HepG2 (cell line): ENCODE results near the gene ZNF341. TPM values are rescaled to one million over a fixed set of nuclear protein-coding genes. Genes with fewer than 3 reads are reported as not detected.

Source experiments
- AHDC1 ChIP-seq: sonication (generic); formaldehyde crosslinking; IDR thresholded peaks from 2 replicates; pipeline ENCODE4 v1.5.1; 2020; ENCODE audit warnings: mild to moderate bottlenecking, missing genetic modification reagents, borderline replicate concordance
- CREB3 ChIP-seq: sonication (generic); formaldehyde crosslinking; IDR thresholded peaks from 2 replicates; pipeline ENCODE4 v1.5.0; 2020; ENCODE audit warnings: missing genetic modification reagents
- FOXK2 ChIP-seq: fragments of 450-650 bp; IDR thresholded peaks from 2 replicates; pipeline ENCODE4 v1.6.1; 2016
- GATAD2A ChIP-seq: IDR thresholded peaks from 2 replicates; pipeline ENCODE4 v1.6.1; 2016
- HCFC1 ChIP-seq: fragments of 150-350 bp; IDR thresholded peaks from 2 replicates; pipeline ENCODE4 v1.6.1; 2014; ENCODE audit warnings: low read depth, low read length
- KAT8 ChIP-seq: IDR thresholded peaks from 2 replicates; pipeline ENCODE4 v1.6.1; 2016; ENCODE audit warnings: missing genetic modification reagents, missing compliant biosample characterization
- MAX ChIP-seq: IDR thresholded peaks from 2 replicates; pipeline ENCODE4 v1.6.1; 2012; ENCODE audit warnings: inconsistent platforms
- PPARG ChIP-seq: conservative IDR thresholded peaks from 2 replicates; pipeline ENCODE4 v1.6.1; 2016; ENCODE audit warnings: missing biosample characterization, missing genetic modification reagents
- PRPF4 ChIP-seq: fragments of 200-400 bp; formaldehyde crosslinking; IDR thresholded peaks from 2 replicates; pipeline ENCODE4 v1.6.1; 2016; ENCODE audit warnings: low read length, low read depth; ENCODE audit not compliant: poor library complexity, severe bottlenecking
- SMYD3 ChIP-seq: sonication (generic); formaldehyde crosslinking; IDR thresholded peaks from 2 replicates; pipeline ENCODE4 v1.8.1; 2023; ENCODE audit warnings: mild to moderate bottlenecking, missing genetic modification reagents
- SOX6 ChIP-seq, 2 experiments: fragments of 450-650 bp in 1 of 2; sonication (generic) in 1 of 2; formaldehyde crosslinking in 1 of 2; IDR thresholded peaks; 2 replicates each; pipeline versions ENCODE4 v1.4.0 to v1.6.1; 2017 to 2020; ENCODE audit warnings: antibody characterized with exemption in 1 of 2, mild to moderate bottlenecking in 1 of 2, missing genetic modification reagents in 1 of 2
- TBX3 ChIP-seq: fragments of 450-650 bp; IDR thresholded peaks from 2 replicates; pipeline ENCODE4 v1.6.1; 2017; ENCODE audit warnings: antibody characterized with exemption, mild to moderate bottlenecking, inconsistent platforms, borderline replicate concordance
- ZFX ChIP-seq: sonication (generic); formaldehyde crosslinking; IDR thresholded peaks from 2 replicates; pipeline ENCODE4 v1.4.0; 2020; ENCODE audit warnings: mild to moderate bottlenecking, low read depth, missing genetic modification reagents, moderate library complexity
- ZNF230 ChIP-seq: sonication (generic); formaldehyde crosslinking; IDR thresholded peaks from 2 replicates; pipeline ENCODE4 v1.4.0; 2020; ENCODE audit warnings: mild to moderate bottlenecking, missing genetic modification reagents
- ZNF33B ChIP-seq: sonication (generic); formaldehyde crosslinking; IDR thresholded peaks from 2 replicates; pipeline ENCODE4 v1.5.1; 2020; ENCODE audit warnings: mild to moderate bottlenecking, missing genetic modification reagents
- ZNF616 ChIP-seq: sonication (generic); formaldehyde crosslinking; IDR thresholded peaks from 2 replicates; pipeline ENCODE4 v1.5.0; 2020; ENCODE audit warnings: low read depth, mild to moderate bottlenecking, missing genetic modification reagents
- ZNF761 ChIP-seq: sonication (generic); formaldehyde crosslinking; conservative IDR thresholded peaks from 2 replicates; pipeline ENCODE4 v1.4.0; 2020; ENCODE audit warnings: mild to moderate bottlenecking, missing genetic modification reagents
- polyA plus RNA-seq, 8 experiments: library from polyadenylated mRNA; depleted of rRNA in 3 of 8; stranded (reverse) in 7 of 8; unstranded in 1 of 8; fragments of >200 nt; fragmentation: Illumina TruSeq in 4 of 8; extraction: Trizol in 4 of 8; gene quantifications; 2 replicates each; pipeline versions ENCODE4 v1.2.1 to v1.2.3, GENCODE V29; 2011 to 2016; ENCODE audit warnings: low read depth in 4 of 8, missing spikeins in 1 of 8, mixed read lengths in 1 of 8; ENCODE audit not compliant: insufficient read depth in 1 of 8
- total RNA-seq, 5 experiments: library from RNA; depleted of rRNA; stranded (reverse); fragments of >200 nt; fragmentation: Illumina TruSeq; extraction: Trizol; gene quantifications; 2 replicates each; pipeline ENCODE4 v1.2.3, GENCODE V29; 2016; ENCODE audit warnings: low read depth in 1 of 5

The ZNF341 gene
- total and polyA plus RNA-seq, 2 of the 13 experiments (the other 11 are each of a cell fraction or from before 2014, with no cell fraction given) = 1.1 to 2.2 TPM

- TF ChIP-seq HCFC1 = 0 out of 2 replicates have a peak, but pooled peaks have one; percentile 12
- TF ChIP-seq ZFX = no peak
- no peak for TF ChIP-seq AHDC1 (CRISPR knock-in tag)
- no peak for TF ChIP-seq TBX3
- peak; percentile 75 for TF ChIP-seq GATAD2A (CRISPR knock-in tag)
- peak; percentile 63 for TF ChIP-seq KAT8 (CRISPR knock-in tag)
- no peak; the same call in 1 of the 2 replicates for TF ChIP-seq CREB3 (CRISPR knock-in tag)
- peak; percentile 65 for TF ChIP-seq PRPF4
- TF ChIP-seq SMYD3 (CRISPR knock-in tag) = no peak; the same call in 1 of the 2 replicates
- no peak for TF ChIP-seq ZNF616
- no peak for TF ChIP-seq SOX6 (IDR thresholded peaks at IDR 0.05)
- TF ChIP-seq SOX6 (CRISPR knock-in tag; IDR thresholded peaks at IDR 0.05) = peak; percentile 51; the same call in 1 of the 2 replicates
- TF ChIP-seq ZNF33B (CRISPR knock-in tag) = no peak; the same call in 1 of the 2 replicates
- no peak for TF ChIP-seq FOXK2
- peak; percentile 77 for TF ChIP-seq ZNF761 (CRISPR knock-in tag)
- 0 out of 2 replicates have a peak, but pooled peaks have one; percentile 50 for TF ChIP-seq ZNF230
- peak; percentile 30; the same call in 1 of the 2 replicates for TF ChIP-seq PPARG (CRISPR knock-in tag)
- no peak for TF ChIP-seq MAX
Observed at GRCh38 chr20:33731693-33732165, at the start of gene ZNF341 (continued).
